ENCODE data around the gene SEMA5B.

The SEMA5B gene

DNA sequence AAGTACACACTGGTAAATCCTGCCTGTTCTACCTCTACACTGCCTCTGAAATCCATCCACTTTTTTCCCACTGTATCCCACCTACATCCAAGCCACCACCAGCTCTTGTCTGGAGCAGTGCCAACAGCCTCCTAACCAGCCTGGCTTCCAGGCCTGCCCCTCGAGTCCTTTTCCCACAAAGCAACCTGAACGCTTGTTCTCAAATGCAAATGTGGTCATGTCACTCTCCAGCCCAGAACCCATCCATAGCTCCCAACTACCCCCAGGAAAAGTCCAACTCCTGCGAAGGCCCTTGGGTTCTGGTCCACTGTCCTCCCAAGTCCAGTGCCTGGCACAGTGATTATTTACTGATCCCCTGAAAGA, 83.8 kb downstream of the SEMA5B start:
- no peak for DNase-seq

GRCh38 chr3:122942937-122943827, 84.4 kb downstream of the SEMA5B start:
- peak; percentile 53 to 79 (median 63) for DNase-seq

DNA sequence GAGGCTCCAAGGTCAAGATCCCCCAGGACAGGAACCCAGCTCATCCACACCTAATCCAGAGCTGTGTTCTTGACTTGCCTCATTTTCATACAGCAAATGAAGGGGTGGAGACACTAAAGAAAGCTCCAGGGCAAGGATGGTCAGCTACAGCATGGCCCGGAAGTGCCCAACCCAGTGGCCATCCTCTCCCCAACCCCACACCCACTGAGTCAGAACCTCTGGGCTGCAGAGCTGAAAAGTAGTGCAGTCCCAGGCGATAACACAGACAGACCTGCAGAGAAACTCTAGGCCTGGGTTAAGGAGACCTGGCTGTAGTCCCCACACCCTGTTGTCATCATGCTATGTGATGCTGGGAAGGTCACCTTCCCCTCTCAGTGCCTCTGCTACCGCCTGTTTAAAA, 85.3 kb downstream of the SEMA5B start:
- no peak for DNase-seq

DNA sequence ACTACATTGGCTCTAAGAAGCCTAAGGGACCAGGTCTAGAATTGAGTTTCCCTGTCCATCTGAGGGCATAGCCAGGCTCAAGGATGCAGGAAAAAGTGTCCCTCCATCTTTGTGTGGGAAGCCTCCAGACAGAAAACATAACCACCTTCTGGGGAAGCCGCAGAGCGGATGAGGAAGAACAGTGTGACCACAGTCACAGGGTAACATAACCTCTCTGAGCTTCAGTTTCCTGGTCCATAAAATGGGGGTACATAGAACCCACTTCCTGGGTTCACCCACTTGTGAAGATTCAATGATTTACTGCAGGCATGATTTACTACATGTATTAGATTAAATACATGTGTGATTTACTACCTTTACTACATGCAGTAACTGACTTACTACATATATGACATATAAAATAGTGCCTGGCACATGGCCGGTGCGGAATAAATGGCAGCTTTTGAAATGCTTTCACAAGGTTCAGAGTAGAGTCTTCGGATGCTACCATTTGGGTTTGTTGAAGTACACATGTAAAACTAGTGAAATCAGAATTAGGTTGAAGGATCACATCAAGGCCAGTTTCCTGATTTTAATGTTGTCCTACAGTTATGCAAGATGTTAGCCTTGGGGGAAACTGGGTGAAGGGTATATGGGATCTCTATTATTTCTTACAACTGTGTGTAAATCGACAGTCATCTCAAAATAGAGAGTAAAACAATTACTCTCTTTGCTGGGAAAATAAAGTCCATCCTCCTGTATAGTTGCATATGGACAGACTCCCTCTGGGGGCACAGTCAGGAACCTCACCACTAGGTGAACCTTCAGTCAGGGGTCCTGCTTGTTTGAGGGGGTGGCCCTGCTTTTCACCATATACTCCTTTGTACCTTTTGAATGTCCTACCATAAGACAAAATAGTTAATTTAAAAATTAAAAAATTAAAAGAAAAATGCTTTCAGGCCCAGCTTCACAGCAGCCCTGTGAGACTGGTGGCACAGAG, 86.0 kb downstream of the SEMA5B start:
- DNase-seq, result peak in 3 of 4 experiments; percentile 43 to 52 (median 46)

GRCh38 chr3:122940628-122941086, 86.9 kb downstream of the SEMA5B start:
- no peak for DNase-seq

- peak; percentile 83 to 90 (median 88) for DNase-seq
Measured at GRCh38 chr3:122938783-122939425, 88.7 kb downstream of the SEMA5B start.

- peak in 3 of 4 experiments; percentile 35 to 60 (median 54) for DNase-seq
Measured at GRCh38 chr3:122937745-122938144, 89.8 kb downstream of the SEMA5B start.

GRCh38 chr3:122936986-122937385, 90.6 kb downstream of the SEMA5B start:
- DNase-seq, result no peak

DNA sequence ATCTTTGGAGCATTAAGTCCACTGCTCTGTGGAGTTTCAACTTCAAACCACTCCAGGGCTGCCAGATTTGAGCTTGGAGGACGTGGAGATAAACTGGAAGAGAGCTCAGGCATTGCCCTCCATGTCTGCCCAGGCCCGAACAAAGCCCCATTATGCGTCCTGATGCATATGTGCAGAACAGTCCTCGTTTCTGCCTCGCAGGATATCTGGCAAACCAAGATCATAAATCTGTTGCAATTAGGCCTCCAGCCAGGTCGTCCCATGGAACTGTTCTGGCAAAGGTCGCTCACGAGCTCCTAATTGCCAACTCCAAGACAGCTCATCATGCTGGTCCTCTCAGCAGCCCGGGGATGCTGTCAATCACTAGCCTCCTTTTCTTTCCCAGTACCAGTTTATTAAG, 91.2 kb downstream of the SEMA5B start:
- DNase-seq, result no peak

DNA sequence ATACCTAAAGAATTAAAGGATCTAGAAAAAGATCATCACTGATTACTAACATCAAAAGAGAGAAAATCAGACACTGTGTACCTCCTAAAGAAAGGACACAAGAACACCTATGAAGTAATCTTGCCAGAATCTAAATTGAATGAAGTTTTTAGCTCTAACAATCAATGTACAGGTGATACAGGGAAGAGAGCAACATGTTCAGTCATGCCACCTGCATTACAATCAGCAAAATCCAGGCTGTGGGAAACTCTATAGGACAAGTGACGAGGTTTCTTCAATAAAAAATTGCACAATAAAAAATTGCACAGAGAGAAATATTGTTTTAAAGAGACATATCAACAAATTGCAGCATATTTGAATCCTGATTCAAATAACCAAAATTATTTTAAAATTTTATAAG, 93.3 kb downstream of the SEMA5B start:
- no peak for DNase-seq

- no peak for DNase-seq
Measured at GRCh38 chr3:122932251-122932967, 95.2 kb downstream of the SEMA5B start.

DNA sequence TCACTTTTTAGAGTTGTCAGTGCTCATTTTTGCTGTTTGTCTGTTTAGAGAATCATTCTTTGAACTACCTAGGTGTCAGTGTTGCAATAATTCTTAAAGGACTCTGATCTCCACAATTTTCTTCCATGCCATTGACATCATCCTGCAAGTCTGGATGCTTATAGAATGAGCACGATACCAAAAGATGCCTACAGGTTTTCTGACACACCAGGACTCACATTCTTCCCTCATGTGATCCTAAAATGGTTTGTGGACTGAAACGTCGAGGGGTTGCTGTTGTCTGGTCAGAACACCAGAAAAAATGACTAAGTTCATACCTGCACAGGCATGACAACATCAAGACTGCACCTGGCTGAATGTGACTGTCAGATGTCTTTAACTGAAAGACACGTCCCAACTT, 95.9 kb downstream of the SEMA5B start:
- no peak for DNase-seq

DNA sequence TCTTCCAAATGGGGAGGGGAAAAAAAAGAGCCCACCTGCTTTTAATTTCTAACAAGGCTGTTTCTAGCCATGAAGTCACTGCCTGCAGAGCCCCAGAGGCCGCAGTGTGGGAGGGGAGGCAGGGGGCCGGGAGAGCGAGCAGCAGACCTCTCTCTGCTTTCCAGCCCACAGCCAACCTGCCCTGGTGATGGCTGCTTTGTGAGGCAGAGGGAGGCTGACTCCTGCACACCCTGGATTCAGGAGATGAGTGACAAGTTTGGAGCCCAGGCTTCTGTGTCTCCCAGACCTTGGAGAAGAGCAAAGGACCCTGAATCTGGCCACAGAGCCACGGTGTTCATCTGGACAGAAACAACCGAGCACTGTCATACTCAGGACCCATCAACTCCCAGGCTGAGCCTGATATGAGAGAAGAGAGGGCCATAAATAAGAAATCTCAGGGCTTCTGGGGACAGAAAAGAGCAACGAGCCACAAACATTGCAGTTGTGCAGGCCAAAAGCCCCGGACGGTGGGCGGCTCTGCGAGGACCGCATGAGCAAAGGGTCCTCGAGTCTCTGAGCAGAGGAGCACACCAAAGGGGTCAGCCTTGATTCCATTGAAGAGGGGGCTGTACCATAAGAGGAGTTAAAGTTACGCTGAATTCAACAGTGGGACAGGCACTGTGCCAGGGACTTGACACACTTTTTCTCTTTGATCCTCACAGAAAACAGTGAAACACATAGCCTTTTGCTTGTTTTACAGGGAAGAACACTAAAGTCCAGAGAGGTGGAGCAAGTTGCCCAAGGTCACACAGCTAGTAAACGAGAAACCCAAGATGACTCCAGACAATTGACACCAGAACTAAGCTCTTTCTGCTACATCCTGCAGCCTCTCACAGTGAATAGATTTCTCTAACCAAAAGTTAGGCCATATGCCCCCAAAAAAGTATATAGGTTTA, 97.2 kb downstream of the SEMA5B start:
- no peak for DNase-seq

GRCh38 chr3:122929188-122930062, 98.1 kb downstream of the SEMA5B start:
- peak; percentile 43 to 67 (median 50) for DNase-seq

GRCh38 chr3:122928396-122929187, 99.0 kb downstream of the SEMA5B start:
- DNase-seq, result no peak

DNA sequence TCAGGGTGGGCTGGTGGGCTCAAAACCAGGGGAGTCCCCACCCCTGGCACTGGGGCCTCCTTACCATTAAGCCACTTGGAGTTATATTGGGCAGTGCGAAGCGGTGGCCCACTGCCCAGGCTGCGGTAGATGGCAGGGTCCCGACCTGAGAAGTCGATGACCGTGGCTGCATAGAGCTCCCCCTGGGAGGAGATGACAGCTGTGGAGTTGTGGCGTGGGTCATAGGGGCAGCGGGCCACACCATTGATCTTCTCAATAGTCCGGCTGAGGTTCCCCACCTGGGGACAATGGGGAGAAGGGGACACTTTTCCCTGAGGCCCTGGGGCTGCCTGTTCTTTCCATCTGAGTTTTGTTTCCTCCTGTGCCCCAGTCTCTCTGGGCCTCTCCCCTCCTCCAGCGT, 99.8 kb downstream of the SEMA5B start:
- no peak for DNase-seq

DNA sequence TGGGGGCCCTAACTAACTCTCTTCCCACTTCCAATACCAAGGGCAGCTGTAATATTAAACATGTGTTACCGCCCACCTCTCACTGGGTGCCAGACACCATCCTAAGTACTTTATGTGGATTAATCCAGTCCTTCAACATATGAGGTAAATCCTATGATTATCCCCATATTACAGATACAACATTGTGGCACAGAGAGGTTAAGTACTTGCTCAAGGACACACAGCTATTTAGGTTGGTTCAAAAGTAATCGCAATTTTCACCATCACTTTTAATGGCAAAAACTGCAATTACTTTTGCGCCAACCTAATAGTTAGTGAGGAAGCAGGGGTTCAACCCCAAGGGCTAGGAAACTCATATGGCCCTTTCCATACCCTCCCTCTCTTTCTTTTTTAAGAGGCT, 100.8 kb downstream of the SEMA5B start:
- DNase-seq, result no peak

DNA sequence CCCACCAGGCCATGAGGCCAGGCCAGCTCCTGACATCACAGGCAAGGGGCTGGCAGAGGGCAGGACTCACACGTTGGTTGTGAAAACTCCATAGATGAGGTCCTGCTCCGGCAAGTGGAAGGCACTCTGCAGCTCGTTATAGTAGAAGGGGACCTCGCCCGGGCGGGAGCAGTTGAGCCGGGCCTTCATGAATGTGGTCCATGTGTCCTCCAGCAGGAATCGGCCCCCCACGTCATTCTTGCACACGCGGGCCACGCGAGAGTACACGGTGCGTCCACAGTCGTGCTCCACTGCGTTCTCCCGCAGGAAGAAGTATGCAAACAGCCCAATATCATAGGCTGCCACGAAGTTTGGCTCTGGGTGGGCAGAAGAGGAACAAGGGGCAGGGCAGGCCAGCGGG, 101.2 kb downstream of the SEMA5B start:
- DNase-seq, result no peak

GRCh38 chr3:122925756-122926155, 101.8 kb downstream of the SEMA5B start:
- DNase-seq, result no peak
